ENCODE measurements around the gene CCDC12.

The CCDC12 gene

DNA sequence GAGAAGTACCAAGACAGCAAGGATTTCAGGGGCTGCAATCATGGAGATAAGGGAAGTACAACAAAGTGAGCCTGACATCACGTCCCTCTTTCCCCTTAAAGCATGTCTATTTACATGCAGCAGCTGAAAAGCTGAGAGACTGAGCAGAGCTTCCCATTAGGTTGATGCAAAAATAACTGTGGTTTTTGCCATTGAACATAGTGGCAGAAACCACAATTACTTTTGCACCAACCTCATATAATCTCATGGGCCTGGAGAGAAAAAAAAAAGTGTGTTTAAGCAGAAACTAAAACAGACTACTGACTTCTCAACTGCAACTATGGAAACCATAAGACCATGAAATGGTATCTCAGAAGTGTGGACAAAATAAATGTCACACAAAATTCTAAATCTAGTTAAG is 48.3 kb downstream of the CCDC12 start:
- FAIRE-seq (peak; percentile 68), DNase-seq (ENCODE audit: insufficient read length) (no peak)
- TF ChIP-seq POLR2A (IDR thresholded peaks at IDR 0.05; ENCODE audit: low read depth, low read length), result no peak
- no peak for TF ChIP-seq TAF1 (IDR thresholded peaks at IDR 0.05; ENCODE audit: borderline replicate concordance, low read depth, low read length)
- no peak for TF ChIP-seq POLR2AphosphoS5 (IDR thresholded peaks at IDR 0.05; ENCODE audit: low read depth, low read length)

DNA sequence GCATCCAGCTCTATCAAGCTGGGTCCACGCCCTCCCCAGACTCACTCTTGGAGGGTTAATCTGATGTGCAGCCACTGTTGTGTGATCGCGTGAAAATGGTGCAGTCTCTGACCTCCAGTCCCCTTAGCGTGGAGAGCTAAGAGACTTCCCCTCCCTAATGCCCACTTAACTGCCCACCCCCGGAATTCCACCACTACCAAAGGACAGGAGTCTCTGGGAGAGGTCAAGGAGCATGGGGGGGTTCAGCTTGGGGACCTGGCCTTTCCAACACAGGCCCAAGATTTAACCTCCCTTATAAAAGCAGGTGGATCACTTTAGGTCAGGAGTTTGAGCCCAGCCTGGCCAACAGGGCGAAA is 48.8 kb downstream of the CCDC12 start:
- no peak for DNase-seq (ENCODE audit: insufficient read length)
- TF ChIP-seq TAF1 (IDR thresholded peaks at IDR 0.05; ENCODE audit: borderline replicate concordance, low read depth, low read length) (no peak), POLR2AphosphoS5 (IDR thresholded peaks at IDR 0.05; ENCODE audit: low read depth, low read length) (no peak), POLR2A (IDR thresholded peaks at IDR 0.05; ENCODE audit: low read depth, low read length) (no peak)

DNA sequence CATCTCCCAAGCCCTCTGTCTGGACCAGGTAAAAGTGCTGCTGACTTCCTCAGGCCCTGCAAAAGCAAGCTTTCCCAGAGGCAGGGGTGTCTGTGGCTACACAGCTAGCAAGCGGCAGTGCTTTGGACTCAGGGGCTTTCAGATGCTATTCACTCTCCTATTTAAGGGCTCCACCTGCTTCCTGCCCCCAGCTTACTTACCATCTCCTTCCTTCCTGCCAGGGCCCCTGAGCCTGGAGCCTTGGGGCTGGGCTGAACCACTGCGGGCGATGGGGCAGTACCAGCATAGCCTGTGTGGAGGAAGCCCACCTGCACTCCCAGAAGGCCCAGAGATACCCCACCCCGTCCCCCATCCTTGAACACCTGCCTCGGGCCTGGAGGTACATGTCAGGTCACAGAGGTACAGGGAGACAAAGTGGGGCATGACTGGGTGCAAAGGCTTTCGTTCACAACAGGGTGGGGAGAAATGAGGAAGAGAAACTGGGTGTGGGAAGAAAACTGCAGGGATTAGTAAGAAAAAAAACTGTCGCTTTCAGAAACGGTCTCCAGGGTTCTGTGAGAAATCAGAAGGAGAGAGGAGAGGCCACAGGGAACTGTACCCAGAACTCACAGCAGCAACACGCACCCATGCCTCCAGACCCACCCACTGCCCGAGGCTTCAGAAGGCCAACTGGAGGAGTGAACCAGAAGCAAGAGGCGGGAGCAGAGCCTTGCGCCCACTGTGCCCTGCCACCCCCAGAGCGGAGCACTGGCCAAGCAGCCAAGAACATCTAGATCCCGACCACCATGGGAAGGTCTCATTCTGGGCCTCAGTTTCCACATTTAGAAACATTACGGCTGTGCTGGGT is 49.5 kb downstream of the CCDC12 start:
- peak; percentile 99 for FAIRE-seq
- DNase-seq (ENCODE audit: insufficient read length), result peak; percentile 81
- TF ChIP-seq TAF1 (IDR thresholded peaks at IDR 0.05; ENCODE audit: borderline replicate concordance, low read depth, low read length) (peak; percentile 55; the same call in 1 of the 2 replicates), POLR2AphosphoS5 (IDR thresholded peaks at IDR 0.05; ENCODE audit: low read depth, low read length) (peak; percentile 87), POLR2A (IDR thresholded peaks at IDR 0.05; ENCODE audit: low read depth, low read length) (peak; percentile 79)

More for the DNA sequence above, 48.8 kb downstream of the CCDC12 start:
- FAIRE-seq, result no peak

DNA sequence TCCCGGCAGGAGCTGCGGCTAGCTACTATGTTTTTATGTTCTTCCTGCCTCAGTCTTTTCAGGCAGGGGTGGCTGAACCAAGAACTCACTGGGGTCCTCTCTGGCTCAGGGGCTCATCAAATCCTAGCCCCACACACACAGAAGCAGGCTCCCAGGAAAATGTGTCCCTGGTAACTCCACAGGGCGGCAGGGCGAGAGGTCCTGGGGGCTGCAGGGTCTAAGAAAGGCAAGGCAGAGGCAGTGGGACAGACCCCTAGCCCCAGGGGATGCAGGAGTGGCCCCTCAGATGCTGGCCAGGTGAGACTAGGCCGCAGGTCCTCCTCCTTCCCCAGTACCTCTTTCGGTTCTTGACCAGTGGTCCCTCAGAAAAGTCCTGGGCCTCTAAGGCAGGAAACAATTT is 50.1 kb downstream of the CCDC12 start:
- DNase-seq (ENCODE audit: insufficient read length) (no peak), FAIRE-seq (no peak)
- TF ChIP-seq TAF1 (IDR thresholded peaks at IDR 0.05; ENCODE audit: borderline replicate concordance, low read depth, low read length), result no peak
- TF ChIP-seq POLR2AphosphoS5 (IDR thresholded peaks at IDR 0.05; ENCODE audit: low read depth, low read length), result no peak
- no peak; the same call in 1 of the 2 replicates for TF ChIP-seq POLR2A (IDR thresholded peaks at IDR 0.05; ENCODE audit: low read depth, low read length)

DNA sequence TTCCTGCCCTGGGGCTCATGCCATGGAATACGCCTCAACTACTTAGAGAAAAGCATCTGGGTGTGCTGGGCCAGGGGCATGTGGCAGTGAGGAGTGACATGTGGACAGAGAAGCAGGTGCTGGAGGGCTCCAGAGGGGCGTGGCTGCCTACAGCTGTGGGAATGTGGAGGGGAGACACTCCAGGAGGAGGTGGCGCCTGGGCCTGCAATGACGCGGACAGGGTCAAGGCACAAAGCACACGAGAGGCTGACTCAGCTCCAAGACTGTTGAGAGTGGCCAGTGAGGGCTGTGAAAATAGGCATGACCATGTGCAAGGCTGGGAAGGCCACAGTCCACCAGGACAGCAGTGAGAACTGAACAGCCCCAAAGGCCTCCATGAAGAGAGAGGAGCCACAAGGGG is 50.5 kb downstream of the CCDC12 start:
- FAIRE-seq, result peak; percentile 61
- TF ChIP-seq POLR2A (IDR thresholded peaks at IDR 0.05; ENCODE audit: low read depth, low read length), result no peak
- TF ChIP-seq TAF1 (IDR thresholded peaks at IDR 0.05; ENCODE audit: borderline replicate concordance, low read depth, low read length), result no peak
- no peak for TF ChIP-seq POLR2AphosphoS5 (IDR thresholded peaks at IDR 0.05; ENCODE audit: low read depth, low read length)
- no peak for DNase-seq (ENCODE audit: insufficient read length)

GRCh38 chr3:46925585-46925934 is 51.0 kb downstream of the CCDC12 start:
- FAIRE-seq, result peak; percentile 54
- no peak for DNase-seq (ENCODE audit: insufficient read length)
- no peak for TF ChIP-seq POLR2AphosphoS5 (IDR thresholded peaks at IDR 0.05; ENCODE audit: low read depth, low read length)
- TF ChIP-seq TAF1 (IDR thresholded peaks at IDR 0.05; ENCODE audit: borderline replicate concordance, low read depth, low read length), result no peak
- TF ChIP-seq POLR2A (IDR thresholded peaks at IDR 0.05; ENCODE audit: low read depth, low read length), result no peak

DNA sequence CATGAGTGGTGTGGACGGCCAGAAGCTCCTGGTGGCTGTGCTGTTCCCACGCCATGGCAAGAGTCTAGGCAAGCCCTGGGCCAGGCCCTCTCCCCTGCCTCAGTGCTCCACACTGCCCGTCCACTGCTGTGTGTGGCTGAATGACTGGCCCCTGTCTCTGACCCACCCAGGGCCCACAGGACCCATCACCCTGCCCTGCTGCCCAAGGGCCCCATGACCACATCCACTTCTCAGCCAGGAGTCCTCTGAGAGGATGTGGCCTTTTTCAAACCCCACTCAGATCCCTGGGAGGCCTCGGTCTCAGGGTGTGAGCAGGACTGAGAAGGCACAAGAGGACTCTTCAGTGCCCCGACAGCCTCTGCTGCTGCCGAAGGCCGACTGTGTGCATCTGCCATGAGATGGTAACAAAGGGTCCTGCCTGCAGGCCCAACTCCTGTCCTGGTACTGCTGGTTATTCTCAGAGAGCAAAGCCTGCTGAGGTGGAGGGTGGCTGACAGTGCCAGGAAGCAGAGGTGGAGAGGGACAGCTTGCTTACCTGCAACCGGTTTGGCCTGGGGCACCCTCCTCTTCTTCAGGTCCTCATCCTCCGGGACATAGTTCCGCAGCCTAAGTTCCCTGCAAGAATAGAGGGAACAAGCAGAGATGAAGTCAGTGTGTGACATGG is 51.5 kb downstream of the CCDC12 start:
- DNase-seq (ENCODE audit: insufficient read length) (no peak), FAIRE-seq (no peak)
- TF ChIP-seq TAF1 (IDR thresholded peaks at IDR 0.05; ENCODE audit: borderline replicate concordance, low read depth, low read length), result no peak
- TF ChIP-seq POLR2AphosphoS5 (IDR thresholded peaks at IDR 0.05; ENCODE audit: low read depth, low read length), result no peak
- TF ChIP-seq POLR2A (IDR thresholded peaks at IDR 0.05; ENCODE audit: low read depth, low read length), result no peak

DNA sequence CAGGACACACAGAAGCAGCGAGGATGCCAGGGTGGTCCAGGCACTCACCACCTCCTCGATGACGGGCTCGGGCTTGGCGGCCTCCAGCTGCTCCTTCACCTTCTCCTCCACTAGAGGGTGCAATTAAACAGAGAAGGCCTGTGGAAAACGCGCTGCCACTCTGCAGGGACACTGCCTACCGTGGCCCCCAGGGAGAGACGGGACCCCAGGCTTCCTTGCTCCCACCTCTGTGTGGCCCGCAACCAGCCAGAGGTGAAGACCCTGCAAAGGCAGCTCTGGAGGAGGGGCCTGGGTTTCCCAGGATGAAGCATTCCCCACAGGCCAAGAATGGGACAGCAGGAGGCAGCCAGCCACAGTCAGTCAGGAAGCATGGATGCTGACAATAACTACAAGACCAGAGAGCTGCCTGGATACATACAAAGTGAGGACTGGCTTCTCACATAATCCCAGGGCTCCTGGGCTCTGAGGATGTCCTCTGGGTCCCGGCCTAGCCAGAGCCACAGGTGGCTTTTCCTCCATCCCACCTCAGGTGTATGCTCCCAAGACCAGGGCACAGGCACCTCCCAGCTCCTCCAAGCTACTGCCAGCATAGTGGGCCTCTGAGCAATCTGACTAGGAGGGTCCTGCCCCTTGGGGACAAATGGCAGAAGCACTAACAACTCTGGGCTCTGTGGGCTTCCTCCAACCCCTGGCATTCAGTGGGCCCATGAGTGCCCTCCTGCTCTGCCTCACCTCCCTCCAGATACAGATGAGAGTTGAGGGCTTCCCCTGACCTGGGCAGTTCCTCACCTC is 52.8 kb downstream of the CCDC12 start:
- FAIRE-seq (peak; percentile 83), DNase-seq (ENCODE audit: insufficient read length) (peak; percentile 69)
- no peak for TF ChIP-seq POLR2A (IDR thresholded peaks at IDR 0.05; ENCODE audit: low read depth, low read length)
- TF ChIP-seq POLR2AphosphoS5 (IDR thresholded peaks at IDR 0.05; ENCODE audit: low read depth, low read length), result peak; percentile 11; the same call in 1 of the 2 replicates
- TF ChIP-seq TAF1 (IDR thresholded peaks at IDR 0.05; ENCODE audit: borderline replicate concordance, low read depth, low read length), result no peak

- no peak for FAIRE-seq
- TF ChIP-seq TAF1 (IDR thresholded peaks at IDR 0.05; ENCODE audit: borderline replicate concordance, low read depth, low read length), result no peak
- no peak for TF ChIP-seq POLR2AphosphoS5 (IDR thresholded peaks at IDR 0.05; ENCODE audit: low read depth, low read length)
- TF ChIP-seq POLR2A (IDR thresholded peaks at IDR 0.05; ENCODE audit: low read depth, low read length), result no peak
Observed at GRCh38 chr3:46922871-46923558, 53.5 kb downstream of the CCDC12 start.

DNA sequence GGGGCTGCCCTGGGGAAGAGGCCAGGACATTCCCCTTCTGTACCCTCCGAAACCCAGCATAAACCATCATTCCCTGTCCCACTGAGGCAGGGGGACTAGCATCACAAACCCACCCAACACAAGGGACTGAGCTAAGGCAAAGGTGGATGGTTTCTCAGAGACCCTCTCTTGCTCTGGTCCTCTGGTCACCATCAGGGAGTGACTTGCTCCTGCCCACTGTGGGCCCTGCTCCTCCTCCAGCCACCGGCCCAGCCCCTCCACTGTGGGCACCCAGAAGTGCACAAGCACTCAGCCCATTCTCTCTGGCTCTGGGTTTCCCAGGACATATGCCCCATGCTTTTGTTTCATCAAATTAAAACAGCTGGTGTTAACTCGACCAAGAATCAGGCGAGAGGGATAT is 54.1 kb downstream of the CCDC12 start:
- TF ChIP-seq POLR2A (IDR thresholded peaks at IDR 0.05; ENCODE audit: low read depth, low read length) (no peak), POLR2AphosphoS5 (IDR thresholded peaks at IDR 0.05; ENCODE audit: low read depth, low read length) (no peak), TAF1 (IDR thresholded peaks at IDR 0.05; ENCODE audit: borderline replicate concordance, low read depth, low read length) (no peak)
- FAIRE-seq, result no peak
- DNase-seq (ENCODE audit: insufficient read length), result no peak

More at GRCh38 chr3:46922871-46923558, 53.5 kb downstream of the CCDC12 start:
- DNase-seq (ENCODE audit: insufficient read length), result no peak

DNA sequence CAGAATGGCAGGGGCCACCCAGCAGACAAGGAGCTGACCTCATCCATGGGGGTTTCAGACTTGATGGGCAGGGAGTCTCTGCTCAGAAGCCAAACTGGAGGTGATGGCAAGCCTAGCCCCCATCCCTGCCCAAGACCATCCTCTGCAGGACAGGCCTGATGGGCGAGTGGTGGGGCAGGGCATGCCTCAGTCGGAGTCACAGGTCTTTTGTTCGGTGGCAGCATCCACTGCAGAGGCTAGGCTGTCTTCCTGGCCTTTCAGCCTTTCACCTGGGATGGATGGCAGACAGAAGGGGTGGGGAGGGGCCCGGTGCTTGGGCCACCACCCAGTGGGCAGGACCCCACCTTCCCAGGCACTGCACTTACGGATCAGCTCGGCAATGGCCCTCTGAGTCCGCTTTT is 54.7 kb downstream of the CCDC12 start:
- FAIRE-seq (no peak), DNase-seq (ENCODE audit: insufficient read length) (no peak)
- TF ChIP-seq POLR2A (IDR thresholded peaks at IDR 0.05; ENCODE audit: low read depth, low read length), result no peak
- no peak for TF ChIP-seq TAF1 (IDR thresholded peaks at IDR 0.05; ENCODE audit: borderline replicate concordance, low read depth, low read length)
- no peak for TF ChIP-seq POLR2AphosphoS5 (IDR thresholded peaks at IDR 0.05; ENCODE audit: low read depth, low read length)

Measured in GM12892 (cell line).